ENCODE measurements around the gene ZNF132. TPM values are rescaled to one million over a fixed set of nuclear protein-coding genes. Genes with fewer than 3 reads are reported as not detected.

Gene ZNF132
- total RNA-seq, 1 experiment from 2014 or later: 1.5 TPM

DNA sequence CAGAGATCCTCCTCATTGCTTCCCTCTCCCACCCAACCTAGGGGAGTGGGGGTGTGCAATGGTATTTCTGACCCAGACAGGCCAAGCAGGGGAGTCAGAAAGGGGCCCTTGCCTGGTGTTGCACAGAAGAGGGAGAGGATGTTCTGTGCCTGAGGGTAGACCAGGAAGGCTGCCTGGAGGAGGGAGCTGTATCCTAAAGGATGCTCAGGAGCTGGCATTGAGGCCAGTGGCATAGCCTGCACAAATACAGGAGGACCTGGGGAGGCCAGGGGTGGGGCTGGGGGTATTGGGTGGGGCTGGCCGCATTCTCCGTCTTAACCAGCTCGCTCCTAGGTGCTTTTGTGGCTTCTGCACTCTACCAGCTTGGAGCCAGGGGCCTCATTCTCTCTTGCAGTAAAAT is 40.0 kb downstream of the ZNF132 start:
- Histone ChIP-seq H3K4me1 (replicated peaks; ENCODE audit: insufficient read depth) (peaks cover 16% of the 10 kb centered on the region), H3F3A (ENCODE audit: insufficient read depth, low read depth) (peaks cover 11% of the 10 kb centered on the region), H3K4me2 (no peak overlapping the region), H3K27ac (no peak overlapping the region), H3K9me3 (ENCODE audit: insufficient read depth, low read depth) (no peaks in the 10 kb centered on the region), H4K20me1 (ENCODE audit: insufficient read depth) (no peaks in the 10 kb centered on the region), H3K27me3 (ENCODE audit: insufficient read depth, low read depth) (no peaks in the 10 kb centered on the region), H3K9me2 (ENCODE audit: insufficient read depth) (no peaks in the 10 kb centered on the region), H3K36me3 (ENCODE audit: low read depth) (no peaks in the 10 kb centered on the region), H3K79me2 (ENCODE audit: low read depth) (peaks cover 12% of the 10 kb centered on the region; the same call in 1 of the 2 replicates), H3K4me3 (no peak overlapping the region), H2AFZ (no peak overlapping the region)
- no peak for DNase-seq
- CTCF ChIA-PET: no interaction called here
- intact Hi-C loops (cut with micrococcal nuclease; ENCODE audit: unreplicated experiment): loop anchor here (2.0 kb wide), 1 partner anchor 119 kb away; the partner anchor contains the start of gene ZBTB45
- POLR2A ChIA-PET (ENCODE audit: unreplicated experiment): no interaction called here
- BruUV-seq (replicated peaks): no TSS peak
- no peak for TF ChIP-seq EZH2 (IDR thresholded peaks at IDR 0.05; ENCODE audit: low read depth)
- TF ChIP-seq, protein P1, sequence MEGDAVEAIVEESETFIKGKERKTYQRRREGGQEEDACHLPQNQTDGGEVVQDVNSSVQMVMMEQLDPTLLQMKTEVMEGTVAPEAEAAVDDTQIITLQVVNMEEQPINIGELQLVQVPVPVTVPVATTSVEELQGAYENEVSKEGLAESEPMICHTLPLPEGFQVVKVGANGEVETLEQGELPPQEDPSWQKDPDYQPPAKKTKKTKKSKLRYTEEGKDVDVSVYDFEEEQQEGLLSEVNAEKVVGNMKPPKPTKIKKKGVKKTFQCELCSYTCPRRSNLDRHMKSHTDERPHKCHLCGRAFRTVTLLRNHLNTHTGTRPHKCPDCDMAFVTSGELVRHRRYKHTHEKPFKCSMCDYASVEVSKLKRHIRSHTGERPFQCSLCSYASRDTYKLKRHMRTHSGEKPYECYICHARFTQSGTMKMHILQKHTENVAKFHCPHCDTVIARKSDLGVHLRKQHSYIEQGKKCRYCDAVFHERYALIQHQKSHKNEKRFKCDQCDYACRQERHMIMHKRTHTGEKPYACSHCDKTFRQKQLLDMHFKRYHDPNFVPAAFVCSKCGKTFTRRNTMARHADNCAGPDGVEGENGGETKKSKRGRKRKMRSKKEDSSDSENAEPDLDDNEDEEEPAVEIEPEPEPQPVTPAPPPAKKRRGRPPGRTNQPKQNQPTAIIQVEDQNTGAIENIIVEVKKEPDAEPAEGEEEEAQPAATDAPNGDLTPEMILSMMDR (conservative IDR thresholded peaks at IDR 0.05): no peak

DNA sequence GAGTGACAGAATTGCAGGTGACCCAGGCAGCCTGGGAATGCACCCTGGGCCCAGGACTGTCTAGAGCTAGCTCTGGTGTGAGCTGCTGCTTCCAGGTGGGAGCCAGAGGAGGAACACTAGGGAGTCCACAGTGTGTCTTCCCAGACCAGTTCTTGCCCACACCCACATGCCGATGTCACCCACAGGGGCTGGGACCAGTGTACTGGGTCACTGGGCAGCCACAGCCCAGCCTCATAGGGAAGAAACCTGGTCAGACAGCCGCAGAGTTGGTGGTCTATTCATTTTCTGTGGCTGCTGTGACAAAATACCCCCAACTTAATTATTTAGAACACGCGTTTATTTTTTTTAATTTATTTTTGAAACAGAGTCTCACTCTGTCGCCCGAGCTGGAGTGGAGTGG is 41.4 kb downstream of the ZNF132 start:
- H3K4me3 ChIP-seq: no peak overlapping the region
- H2AFZ ChIP-seq: no peak overlapping the region
- no peak for DNase-seq
- intact Hi-C loops (cut with micrococcal nuclease; ENCODE audit: unreplicated experiment): no loop called here
- no peak overlapping the region for H3K4me2 ChIP-seq
- no peaks in the 10 kb centered on the region for H3K27me3 ChIP-seq (ENCODE audit: insufficient read depth, low read depth)
- ChIA-PET CTCF (no interaction called here), POLR2A (ENCODE audit: unreplicated experiment) (no interaction called here)
- peaks cover 9% of the 10 kb centered on the region; the same call in 1 of the 2 replicates for H4K20me1 ChIP-seq (ENCODE audit: insufficient read depth)
- H3K27ac ChIP-seq: no peak overlapping the region
- H3K4me1 ChIP-seq (replicated peaks; ENCODE audit: insufficient read depth): peaks cover 30% of the 10 kb centered on the region
- peaks cover 25% of the 10 kb centered on the region for H3F3A ChIP-seq (ENCODE audit: insufficient read depth, low read depth)
- BruUV-seq (replicated peaks): no TSS peak
- H3K9me2 ChIP-seq (ENCODE audit: insufficient read depth): no peaks in the 10 kb centered on the region
- H3K9me3 ChIP-seq (ENCODE audit: insufficient read depth, low read depth): no peaks in the 10 kb centered on the region
- TF ChIP-seq, protein P1 (conservative IDR thresholded peaks at IDR 0.05): no peak
- TF ChIP-seq EZH2 (IDR thresholded peaks at IDR 0.05; ENCODE audit: low read depth): no peak
- peaks cover 12% of the 10 kb centered on the region; the same call in 1 of the 2 replicates for H3K79me2 ChIP-seq (ENCODE audit: low read depth)
- no peaks in the 10 kb centered on the region for H3K36me3 ChIP-seq (ENCODE audit: low read depth)

DNA sequence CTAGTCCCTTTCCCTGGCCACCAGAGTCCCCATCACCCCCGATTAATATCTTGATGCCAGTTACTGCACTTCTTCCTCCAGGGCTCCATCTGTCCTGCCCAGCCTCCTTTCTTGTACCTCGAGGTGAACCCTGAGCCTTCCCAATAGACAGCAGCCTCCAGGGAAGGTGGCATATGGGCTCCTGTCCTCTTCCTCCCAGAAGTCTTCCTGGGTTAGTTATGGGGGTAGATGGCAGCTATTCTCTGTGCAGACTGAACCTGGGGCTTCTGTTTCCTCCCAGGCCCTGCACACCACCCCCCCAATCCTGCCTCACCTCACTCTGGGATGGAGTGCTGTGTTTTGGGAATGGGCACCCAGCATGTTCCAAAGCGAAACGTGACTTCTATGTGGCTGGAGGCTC is 41.9 kb downstream of the ZNF132 start:
- H3K4me3 ChIP-seq: no peak overlapping the region
- intact Hi-C loops (cut with micrococcal nuclease; ENCODE audit: unreplicated experiment): no loop called here
- no peaks in the 10 kb centered on the region for H3K9me3 ChIP-seq (ENCODE audit: insufficient read depth, low read depth)
- peaks cover 32% of the 10 kb centered on the region for H3K4me1 ChIP-seq (replicated peaks; ENCODE audit: insufficient read depth)
- CTCF ChIA-PET: no interaction called here
- no peaks in the 10 kb centered on the region for H3K27me3 ChIP-seq (ENCODE audit: insufficient read depth, low read depth)
- no peak overlapping the region for H2AFZ ChIP-seq
- H3K9me2 ChIP-seq (ENCODE audit: insufficient read depth): no peaks in the 10 kb centered on the region
- DNase-seq: no peak
- POLR2A ChIA-PET (ENCODE audit: unreplicated experiment): no interaction called here
- BruUV-seq (replicated peaks): no TSS peak
- TF ChIP-seq, protein P1 (conservative IDR thresholded peaks at IDR 0.05): no peak
- no peak for TF ChIP-seq EZH2 (IDR thresholded peaks at IDR 0.05; ENCODE audit: low read depth)
- H4K20me1 ChIP-seq (ENCODE audit: insufficient read depth): peaks cover 10% of the 10 kb centered on the region; the same call in 1 of the 2 replicates
- peaks cover 30% of the 10 kb centered on the region for H3F3A ChIP-seq (ENCODE audit: insufficient read depth, low read depth)
- no peak overlapping the region for H3K4me2 ChIP-seq
- peaks cover 11% of the 10 kb centered on the region; the same call in 1 of the 2 replicates for H3K79me2 ChIP-seq (ENCODE audit: low read depth)
- no peaks in the 10 kb centered on the region for H3K36me3 ChIP-seq (ENCODE audit: low read depth)
- no peak overlapping the region for H3K27ac ChIP-seq
